DOHH2 (cell line): ENCODE results near the gene MDFIC.

ENCODE experiments used
- H3F3A ChIP-seq: fragments of 200-600 bp; sonication (generic), shearing (Covaris generic); 2 replicates; pipeline ENCODE4 v1.6.0; 2016; ENCODE audit warnings: antibody characterized with exemption, mild to moderate bottlenecking; ENCODE audit not compliant: control insufficient read depth, insufficient read depth
- H3K27ac ChIP-seq: fragments of 200-600 bp; sonication (generic); 2 replicates; pipeline ENCODE4 v1.5.1; 2014; ENCODE audit warnings: low read depth, mild to moderate bottlenecking, low read length, moderate library complexity
- H3K27me3 ChIP-seq: fragments of 200-600 bp; sonication (generic); 2 replicates; pipeline ENCODE4 v1.6.1; 2014; ENCODE audit warnings: mild to moderate bottlenecking, low read length, mixed read lengths; ENCODE audit not compliant: control insufficient read depth
- H3K36me3 ChIP-seq: fragments of 200-600 bp; sonication (generic); 2 replicates; pipeline ENCODE4 v1.6.1; 2014; ENCODE audit warnings: mild to moderate bottlenecking, low read length, moderate library complexity, mixed read lengths; ENCODE audit not compliant: control insufficient read depth
- H3K4me1 ChIP-seq: fragments of 200-600 bp; sonication (generic); 2 replicates; pipeline ENCODE4 v1.6.1; 2014; ENCODE audit warnings: mild to moderate bottlenecking, low read length, mixed read lengths; ENCODE audit not compliant: control insufficient read depth
- H3K4me2 ChIP-seq: fragments of 200-600 bp; sonication (generic); 2 replicates; pipeline ENCODE4 v1.6.0; 2014; ENCODE audit warnings: mild to moderate bottlenecking, low read length, moderate library complexity
- H3K4me3 ChIP-seq: fragments of 200-600 bp; sonication (generic); 2 replicates; pipeline ENCODE4 v1.5.1; 2014; ENCODE audit warnings: mild to moderate bottlenecking, low read length, mixed read lengths
- H3K79me2 ChIP-seq: fragments of 200-600 bp; sonication (generic); 2 replicates; pipeline ENCODE4 v1.6.1; 2014; ENCODE audit warnings: mild to moderate bottlenecking, low read length, mixed read lengths; ENCODE audit not compliant: control insufficient read depth
- H3K9me2 ChIP-seq: fragments of 200-600 bp; sonication (generic); replicated peaks from 2 replicates; pipeline ENCODE4 v1.6.1; 2014; ENCODE audit warnings: mild to moderate bottlenecking, low read length, mixed read lengths; ENCODE audit not compliant: control insufficient read depth
- H3K9me3 ChIP-seq: fragments of 200-600 bp; sonication (generic); 2 replicates; pipeline ENCODE4 v1.6.1; 2014; ENCODE audit warnings: antibody characterized with exemption, low read length, mixed read lengths; ENCODE audit not compliant: control insufficient read depth, insufficient read depth
- H4K20me1 ChIP-seq: fragments of 200-600 bp; sonication (generic); 2 replicates; pipeline ENCODE4 v1.6.0; 2014; ENCODE audit warnings: low read depth, mild to moderate bottlenecking, antibody characterized with exemption, low read length, moderate library complexity; ENCODE audit not compliant: control insufficient read depth, insufficient read depth
- EZH2phosphoT487 ChIP-seq: fragments of 200-600 bp; sonication (generic); IDR thresholded peaks from 2 replicates; pipeline ENCODE4 v1.6.1; 2017; ENCODE audit warnings: borderline replicate concordance, mild to moderate bottlenecking, antibody characterized with exemption, low read length, moderate library complexity, mixed read lengths
- TF ChIP-seq, protein P1 (sequence below): fragments of 200-600 bp; sonication (generic); IDR thresholded peaks from one replicate; pipeline ENCODE4 v1.5.1; 2014; ENCODE audit warnings: antibody characterized with exemption, mild to moderate bottlenecking, low read depth, low read length; ENCODE audit not compliant: poor library complexity, severe bottlenecking

MDFIC gene

DNA sequence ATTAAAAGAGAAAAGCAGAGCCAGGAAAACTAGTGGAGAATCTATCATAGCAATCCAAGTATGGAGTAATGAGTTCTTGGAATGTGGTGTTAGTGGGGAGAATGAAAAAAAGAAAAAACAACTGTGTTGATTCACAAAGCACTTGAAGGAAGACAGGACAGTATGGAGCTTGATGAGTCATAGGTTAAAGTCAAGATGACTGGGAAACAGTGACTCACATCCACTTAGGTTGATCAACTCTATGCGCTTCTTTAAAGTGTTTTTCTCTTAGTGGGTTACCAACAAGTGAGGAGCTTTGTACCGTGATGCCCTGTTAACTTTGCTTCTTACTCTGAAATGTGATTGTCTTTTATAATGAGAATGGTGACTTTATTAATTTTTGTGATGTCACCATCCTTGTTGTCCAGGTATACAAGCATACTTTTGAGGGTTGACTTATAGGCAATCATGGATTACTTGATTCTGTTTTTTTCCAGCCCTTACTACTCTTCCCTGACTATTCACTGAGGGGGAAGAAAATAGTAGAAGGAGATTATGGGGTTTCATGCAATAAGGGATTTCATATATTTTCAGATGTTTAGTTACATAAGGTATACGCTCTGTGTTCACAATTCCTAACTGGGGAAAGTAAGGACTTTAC, 32.1 kb upstream of the MDFIC start:
- TF ChIP-seq, protein P1, sequence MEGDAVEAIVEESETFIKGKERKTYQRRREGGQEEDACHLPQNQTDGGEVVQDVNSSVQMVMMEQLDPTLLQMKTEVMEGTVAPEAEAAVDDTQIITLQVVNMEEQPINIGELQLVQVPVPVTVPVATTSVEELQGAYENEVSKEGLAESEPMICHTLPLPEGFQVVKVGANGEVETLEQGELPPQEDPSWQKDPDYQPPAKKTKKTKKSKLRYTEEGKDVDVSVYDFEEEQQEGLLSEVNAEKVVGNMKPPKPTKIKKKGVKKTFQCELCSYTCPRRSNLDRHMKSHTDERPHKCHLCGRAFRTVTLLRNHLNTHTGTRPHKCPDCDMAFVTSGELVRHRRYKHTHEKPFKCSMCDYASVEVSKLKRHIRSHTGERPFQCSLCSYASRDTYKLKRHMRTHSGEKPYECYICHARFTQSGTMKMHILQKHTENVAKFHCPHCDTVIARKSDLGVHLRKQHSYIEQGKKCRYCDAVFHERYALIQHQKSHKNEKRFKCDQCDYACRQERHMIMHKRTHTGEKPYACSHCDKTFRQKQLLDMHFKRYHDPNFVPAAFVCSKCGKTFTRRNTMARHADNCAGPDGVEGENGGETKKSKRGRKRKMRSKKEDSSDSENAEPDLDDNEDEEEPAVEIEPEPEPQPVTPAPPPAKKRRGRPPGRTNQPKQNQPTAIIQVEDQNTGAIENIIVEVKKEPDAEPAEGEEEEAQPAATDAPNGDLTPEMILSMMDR, result no peak
- TF ChIP-seq EZH2phosphoT487, result no peak
- no peaks in the 10 kb centered on the region for H3K9me2 ChIP-seq
- H4K20me1 ChIP-seq, result no peaks in the 10 kb centered on the region
- H3K36me3 ChIP-seq, result no peaks in the 10 kb centered on the region
- no peaks in the 10 kb centered on the region for H3K4me1 ChIP-seq
- no peak overlapping the region for H3K27ac ChIP-seq
- no peak overlapping the region for H3K4me2 ChIP-seq
- H3K4me3 ChIP-seq, result no peak overlapping the region
- no peaks in the 10 kb centered on the region for H3K27me3 ChIP-seq
- no peaks in the 10 kb centered on the region for H3K79me2 ChIP-seq
- no peaks in the 10 kb centered on the region for H3F3A ChIP-seq
- H3K9me3 ChIP-seq, result no peaks in the 10 kb centered on the region

DNA sequence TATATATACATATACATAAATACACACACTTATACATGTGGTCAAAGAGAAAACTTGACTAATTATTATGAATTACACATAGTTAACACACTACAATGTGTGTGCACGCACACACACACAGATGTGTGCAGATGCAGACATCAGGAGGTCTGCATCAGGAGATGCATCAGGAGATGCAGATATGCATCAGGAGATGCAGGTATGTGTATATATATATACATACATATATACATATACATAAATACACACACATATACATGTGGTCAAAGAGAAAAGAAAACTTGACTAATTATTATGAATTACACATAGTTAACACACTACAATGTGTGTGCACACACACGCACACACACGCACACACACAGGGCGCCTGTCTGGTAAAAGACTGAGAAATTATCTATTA, 31.3 kb upstream of the MDFIC start:
- TF ChIP-seq, protein P1, result no peak
- no peak for TF ChIP-seq EZH2phosphoT487
- Histone ChIP-seq H3K9me2 (no peaks in the 10 kb centered on the region), H3K4me3 (no peak overlapping the region), H3K4me1 (no peaks in the 10 kb centered on the region), H3K79me2 (no peaks in the 10 kb centered on the region), H3K36me3 (no peaks in the 10 kb centered on the region), H3K27ac (no peak overlapping the region), H4K20me1 (no peaks in the 10 kb centered on the region), H3K4me2 (no peak overlapping the region), H3K27me3 (no peaks in the 10 kb centered on the region), H3K9me3 (no peaks in the 10 kb centered on the region), H3F3A (no peaks in the 10 kb centered on the region)

- Histone ChIP-seq H3K27ac (no peak overlapping the region), H3F3A (no peaks in the 10 kb centered on the region), H4K20me1 (no peaks in the 10 kb centered on the region), H3K79me2 (no peaks in the 10 kb centered on the region), H3K9me2 (no peaks in the 10 kb centered on the region; the same call in 1 of the 2 replicates), H3K9me3 (no peaks in the 10 kb centered on the region), H3K4me2 (no peak overlapping the region), H3K36me3 (no peaks in the 10 kb centered on the region), H3K4me1 (no peaks in the 10 kb centered on the region), H3K27me3 (no peaks in the 10 kb centered on the region), H3K4me3 (no peak overlapping the region)
- TF ChIP-seq EZH2phosphoT487, result no peak
- TF ChIP-seq, protein P1, result no peak
Measured at GRCh38 chr7:114900127-114900526, 21.8 kb upstream of the MDFIC start.
